IPS DF 19.7 (cell line): Measurements from ENCODE around the gene COMMD9.
"Not testable (repeated sequence)": the region's sequence is repeated elsewhere in the genome, so short reads cannot be mapped to it uniquely, and the experiment has no call there.

ENCODE experiments used
- DNase-seq: peaks from one replicate; pipeline ENCODE4 v3.0.0-alpha.2; 2013; ENCODE audit warnings: low read depth, low spot score

COMMD9 gene

DNA sequence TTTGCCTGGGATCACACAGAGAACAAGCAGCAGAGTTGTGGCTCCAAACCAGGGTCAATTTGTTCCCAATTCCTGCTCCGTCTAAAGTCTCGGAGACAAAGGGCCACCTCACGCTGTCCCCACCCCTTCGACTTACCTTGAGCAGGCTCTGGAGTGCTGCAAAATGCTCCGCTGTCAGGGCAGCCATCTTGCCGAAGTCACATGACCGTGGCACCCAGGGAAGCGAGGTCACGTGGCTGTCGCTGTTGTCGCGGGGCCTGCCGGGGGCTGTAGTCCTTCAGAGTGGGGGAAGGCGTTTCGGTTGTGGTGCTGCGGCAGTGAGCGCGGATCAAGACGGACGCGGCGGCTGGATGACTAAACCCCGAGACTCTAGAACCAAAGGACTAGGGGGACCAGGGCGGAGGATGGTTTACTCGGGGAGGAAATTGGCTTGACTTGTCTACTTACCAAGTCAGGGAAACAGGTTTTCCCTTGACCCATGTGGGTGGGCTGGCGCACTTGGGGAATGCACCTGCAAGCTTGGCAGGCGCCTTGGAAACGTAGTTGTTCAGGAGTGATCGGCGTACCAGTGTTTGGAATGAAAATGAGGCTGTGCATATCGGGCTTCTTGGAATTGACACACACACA, at the start of gene COMMD9:
Gene COMMD9 (minus strand): TSS at position 199 of the 627 bp plus-strand sequence. CDS start 12 bp downstream, at position 187.
- peak; percentile 89 for DNase-seq

DNA sequence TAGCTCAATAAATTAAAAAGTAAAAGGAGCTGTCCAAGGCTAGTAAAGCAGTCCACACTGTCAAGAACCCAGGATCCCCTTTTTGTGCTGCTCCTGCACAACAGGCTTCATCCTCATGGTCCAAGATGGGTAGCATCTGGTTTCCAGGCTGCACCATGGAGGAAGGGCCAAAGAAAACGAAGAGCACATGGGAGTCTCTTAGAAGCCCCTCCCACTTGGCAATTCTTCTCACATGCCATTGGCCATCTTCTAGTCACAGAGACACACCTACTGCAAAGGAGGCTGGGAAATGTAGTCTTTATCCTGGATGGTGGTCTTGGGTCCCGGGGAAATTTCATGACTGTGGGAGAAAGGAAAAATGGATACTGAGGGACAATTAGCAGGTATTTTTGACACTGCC, 44.7 kb upstream of the COMMD9 start:
- peak; percentile 85 for DNase-seq

DNA sequence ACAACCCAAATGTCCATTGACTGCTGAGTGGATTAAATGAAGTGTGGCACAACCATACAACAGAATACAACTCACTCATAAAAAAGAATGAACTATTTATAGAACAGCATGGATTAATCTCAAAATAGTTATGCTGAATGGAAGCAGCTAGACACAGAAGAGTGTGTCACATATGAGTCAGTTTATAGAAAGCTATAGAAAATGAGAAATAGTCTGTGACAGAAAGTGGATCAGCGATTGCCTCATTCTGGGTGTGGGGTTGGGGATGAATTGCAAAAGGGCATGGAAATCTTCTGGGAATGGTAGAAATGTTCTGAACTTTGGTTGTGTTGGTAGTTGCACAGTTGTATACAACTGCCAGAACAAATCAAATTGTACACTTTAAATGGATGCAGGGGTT, 44.2 kb upstream of the COMMD9 start:
- DNase-seq: no peak

DNA sequence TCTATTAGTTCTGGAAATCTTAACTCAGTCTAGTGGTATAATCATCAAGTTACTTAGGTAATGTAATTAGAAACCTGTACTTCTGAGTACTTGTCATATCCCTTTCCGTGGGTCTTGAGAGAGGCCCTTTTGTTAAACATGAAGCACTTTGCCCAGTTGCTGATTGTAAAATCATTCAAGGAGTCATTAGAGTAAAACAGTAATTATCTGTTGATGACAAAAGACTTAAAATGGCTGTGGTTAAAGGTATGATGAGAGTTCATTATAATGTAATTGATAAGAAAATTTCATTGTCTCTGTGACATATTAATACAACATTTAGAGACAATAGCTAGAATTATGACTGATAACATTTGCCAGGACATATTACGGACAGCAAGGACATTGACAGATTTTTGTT, 41.2 kb upstream of the COMMD9 start:
- no peak for DNase-seq

DNA sequence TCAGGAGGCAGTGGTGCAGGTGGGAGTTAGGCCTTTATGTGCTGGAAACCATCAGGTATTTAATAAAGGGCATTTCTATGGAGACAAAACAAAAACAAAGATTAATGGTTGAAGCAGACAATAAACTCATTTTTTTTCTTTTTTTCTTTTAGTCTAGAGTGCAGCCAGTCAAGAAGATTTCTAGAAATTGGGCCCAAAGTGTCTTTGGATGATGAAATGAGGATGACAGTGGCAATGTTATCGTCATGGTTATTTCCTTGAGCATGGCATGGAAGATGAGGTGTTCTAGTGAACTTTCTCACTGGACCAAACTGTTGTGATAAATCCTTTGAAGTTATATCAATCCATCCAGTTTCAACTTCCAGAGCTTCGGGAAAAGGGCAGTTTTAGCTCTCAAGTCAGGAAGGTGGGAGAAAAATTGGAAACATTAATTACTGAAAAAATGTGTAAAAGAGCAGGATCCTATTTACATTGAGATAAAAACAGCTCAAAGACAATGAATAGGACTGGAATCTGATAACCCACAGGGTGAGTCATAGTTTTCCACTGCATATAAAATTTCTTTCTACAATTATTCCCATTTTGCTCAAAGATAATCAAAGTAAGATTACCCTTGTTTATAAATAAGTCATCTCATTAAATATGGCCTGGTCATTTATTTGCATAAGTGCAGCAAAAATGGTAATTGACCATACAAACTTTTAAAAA, 39.9 kb upstream of the COMMD9 start:
- DNase-seq: no peak

DNA sequence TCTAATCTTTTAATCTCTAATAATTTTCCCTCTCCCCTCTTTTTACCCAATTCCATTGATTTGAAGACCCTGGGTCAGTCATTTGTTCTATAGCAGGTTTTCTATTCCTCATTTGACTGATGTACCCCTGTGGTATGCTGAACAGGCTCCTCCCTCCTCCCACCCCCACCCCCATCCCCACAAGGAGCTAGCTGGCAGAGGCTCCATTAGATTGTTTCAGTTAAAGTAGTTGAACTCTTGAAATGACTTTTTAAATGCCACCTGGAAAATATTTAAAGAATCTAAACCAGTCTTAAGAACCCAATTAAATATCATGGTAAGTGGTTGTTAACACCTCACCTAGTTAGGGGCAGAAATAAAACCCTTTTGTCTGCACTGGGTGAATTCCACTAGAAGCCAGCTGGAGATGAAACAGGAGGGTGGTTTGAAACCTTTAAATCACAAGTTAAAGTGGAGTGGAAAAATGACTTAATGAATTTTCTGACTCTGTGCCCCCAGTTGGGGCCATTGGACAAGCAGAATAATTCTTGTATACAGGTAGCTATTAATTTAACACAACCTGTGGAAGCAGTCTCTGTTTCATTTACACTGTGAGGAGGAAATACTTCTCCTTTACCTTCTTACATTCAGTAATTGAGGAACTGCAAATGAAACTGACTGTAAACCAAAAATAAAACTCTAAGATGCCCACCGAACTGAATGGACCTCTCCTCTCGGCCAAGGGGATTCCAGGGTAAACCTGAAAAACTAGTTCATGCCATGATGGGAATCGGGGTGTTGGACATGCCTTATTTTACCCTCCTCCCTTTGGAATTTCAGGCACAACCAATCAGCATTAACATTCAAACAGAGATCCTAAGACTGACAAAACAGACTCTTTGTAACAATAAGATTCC, 37.5 kb upstream of the COMMD9 start:
- peak; percentile 52 for DNase-seq

DNA sequence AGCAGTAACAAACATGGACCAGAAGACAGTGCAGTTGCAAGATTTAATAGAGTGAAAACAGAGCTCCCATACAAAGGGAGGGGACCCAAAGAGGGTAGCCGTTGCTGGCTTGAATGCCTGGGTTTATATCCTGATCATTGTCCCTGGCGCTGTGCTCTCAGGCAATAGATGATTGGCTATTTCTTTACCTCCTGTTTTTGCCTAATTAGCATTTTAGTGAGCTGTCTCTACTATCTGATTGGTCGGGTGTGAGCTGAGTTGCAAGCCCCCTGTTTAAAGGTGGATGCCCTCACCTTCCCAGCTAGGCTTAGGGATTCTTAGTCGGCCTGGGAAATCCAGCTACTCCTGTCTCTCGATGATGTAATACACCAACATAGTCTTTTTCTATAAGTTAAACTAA, 36.2 kb upstream of the COMMD9 start:
- not testable (repeated sequence) for DNase-seq

DNA sequence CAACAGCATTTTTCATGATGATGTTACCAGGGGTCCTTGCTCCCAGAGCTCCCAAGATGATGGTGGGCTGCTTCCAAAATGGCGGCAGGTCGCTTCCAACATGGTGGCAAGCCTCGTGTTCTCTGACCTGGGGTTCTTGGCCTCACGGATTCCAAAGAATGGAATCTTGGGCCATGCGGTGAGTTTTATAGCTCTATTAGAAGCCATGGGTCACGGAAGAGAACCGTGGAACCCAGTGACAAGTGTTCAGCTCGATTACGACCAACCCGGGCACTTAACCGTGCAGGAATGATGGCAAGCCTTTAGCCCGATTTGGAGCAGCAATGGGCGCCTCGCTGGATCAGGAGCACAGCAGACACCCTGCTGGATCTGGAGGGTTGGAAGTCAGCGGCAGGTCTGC, 35.7 kb upstream of the COMMD9 start:
- DNase-seq: not testable (repeated sequence)

DNA sequence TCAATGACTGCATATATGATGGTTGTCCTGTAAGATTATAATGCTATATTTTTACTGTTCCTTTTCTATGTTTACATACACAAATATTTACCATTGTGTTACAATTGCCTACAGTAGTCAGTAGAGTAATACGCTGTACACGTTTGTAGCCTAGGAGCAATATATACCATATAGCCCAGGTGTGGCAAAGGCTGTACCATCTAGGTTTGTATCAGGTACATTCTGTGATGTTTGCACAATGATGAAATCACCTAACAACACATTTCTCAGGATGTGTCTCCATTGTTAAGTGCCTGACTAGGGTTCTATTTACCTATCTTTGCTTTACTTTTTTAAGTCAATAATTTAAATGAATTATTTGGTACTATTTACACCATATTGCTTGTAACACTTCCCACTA, 28.8 kb upstream of the COMMD9 start:
- no peak for DNase-seq

DNA sequence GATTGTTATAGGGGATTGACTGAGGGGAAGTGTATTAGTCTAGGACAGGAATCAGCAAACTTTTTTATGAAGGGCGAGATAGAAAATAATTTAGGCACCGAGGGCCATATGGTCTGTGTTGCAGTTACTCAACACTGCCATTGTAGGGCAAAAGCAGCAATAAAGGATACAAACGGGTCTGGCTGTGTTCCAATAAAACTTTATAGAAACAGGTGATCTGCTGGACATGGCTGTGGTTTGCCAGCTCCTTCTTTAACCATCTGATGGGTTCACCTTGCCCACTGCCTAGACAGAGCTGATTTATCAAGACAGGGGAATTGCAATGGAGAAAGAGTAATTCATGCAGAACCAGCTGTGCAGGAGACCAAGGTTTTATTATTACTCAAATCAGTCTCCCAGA, 26.8 kb upstream of the COMMD9 start:
- no peak for DNase-seq

DNA sequence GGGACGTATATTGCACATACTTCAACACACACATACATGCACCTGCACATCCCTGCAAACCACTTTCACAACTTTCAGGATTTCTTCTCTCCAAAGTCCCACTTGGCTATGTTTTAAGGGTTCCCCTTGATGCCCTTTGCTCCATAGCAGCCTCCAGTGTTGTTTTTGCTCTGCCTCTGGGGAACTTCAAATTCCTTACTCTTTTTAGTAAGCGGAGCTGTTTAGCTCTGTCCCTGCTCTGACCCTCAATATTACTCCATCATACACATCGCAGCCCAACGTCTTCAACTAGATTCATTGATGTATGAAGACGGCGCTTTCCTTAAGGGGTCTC, 25.2 kb upstream of the COMMD9 start:
- no peak for DNase-seq

DNA sequence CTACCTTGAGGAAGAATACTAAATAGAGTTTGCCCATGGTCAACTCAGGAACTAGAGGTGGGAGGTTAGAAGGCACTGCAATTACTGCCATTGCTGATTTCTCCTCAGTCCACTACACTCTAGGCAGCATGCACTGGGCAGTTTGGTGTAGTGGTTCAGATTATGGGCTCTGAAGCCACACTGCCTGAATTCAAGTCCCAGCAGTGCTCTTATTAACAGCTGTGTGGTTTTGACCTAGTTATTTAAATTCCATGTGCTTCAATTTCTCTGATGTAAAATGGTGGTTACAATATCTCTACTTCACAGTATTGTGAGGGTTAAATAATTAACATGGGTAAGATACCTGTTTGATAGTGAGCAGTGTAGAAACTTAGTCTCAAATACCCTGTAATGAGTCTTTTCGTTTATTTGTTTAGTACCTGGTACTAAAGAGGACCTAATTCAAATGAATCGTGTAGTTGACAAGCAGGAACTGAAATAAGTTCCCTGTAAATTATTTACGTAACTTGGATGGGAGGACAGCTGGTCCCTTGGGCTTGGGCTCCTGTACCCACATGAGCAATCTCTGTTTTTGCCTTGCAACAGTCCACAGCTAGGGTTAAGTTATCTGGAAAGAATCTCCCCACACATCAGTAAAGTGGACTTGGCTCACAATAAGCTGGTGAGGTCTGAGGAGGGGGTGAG, 24.7 kb upstream of the COMMD9 start:
- DNase-seq: no peak

DNA sequence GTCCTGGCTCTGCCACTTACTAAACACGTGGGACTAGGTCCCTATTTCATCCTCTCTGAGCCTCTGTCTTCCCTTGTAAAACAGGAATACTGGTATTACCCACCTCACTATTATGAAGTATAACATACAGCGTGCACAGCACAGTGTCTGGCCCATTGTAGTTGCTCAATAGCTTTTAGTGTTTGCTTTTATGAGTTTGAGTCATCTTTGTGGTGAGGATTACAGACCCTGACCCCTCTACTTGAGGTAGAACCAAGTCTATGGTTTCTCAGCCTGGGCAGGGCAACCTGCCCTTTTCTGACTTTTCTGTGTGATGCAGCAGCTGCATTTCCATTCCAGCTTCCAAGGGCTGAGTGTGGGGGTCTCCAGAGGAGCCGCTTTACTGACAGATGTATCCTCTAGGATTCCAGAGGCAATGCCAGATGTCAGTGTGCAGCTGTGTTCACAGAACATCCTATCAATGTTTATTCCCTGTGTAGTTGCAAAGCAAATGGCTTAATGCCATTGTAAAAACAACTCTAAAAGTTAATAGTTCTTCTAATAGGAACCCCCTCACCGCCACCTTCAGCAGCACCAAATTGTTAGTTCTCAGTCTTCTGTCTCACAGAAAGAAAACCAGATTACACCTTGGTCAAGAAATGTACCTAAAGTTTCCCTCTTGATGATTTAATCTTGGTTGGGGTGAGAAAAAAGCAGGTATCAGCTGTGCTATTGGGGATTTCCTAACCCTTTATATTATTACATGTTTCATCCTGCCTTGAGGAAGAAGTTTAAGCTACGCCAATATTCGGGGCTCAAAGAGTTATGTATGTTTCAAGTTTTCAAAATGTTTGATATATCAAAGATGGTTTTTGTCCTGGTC, 23.6 kb upstream of the COMMD9 start:
- no peak for DNase-seq

DNA sequence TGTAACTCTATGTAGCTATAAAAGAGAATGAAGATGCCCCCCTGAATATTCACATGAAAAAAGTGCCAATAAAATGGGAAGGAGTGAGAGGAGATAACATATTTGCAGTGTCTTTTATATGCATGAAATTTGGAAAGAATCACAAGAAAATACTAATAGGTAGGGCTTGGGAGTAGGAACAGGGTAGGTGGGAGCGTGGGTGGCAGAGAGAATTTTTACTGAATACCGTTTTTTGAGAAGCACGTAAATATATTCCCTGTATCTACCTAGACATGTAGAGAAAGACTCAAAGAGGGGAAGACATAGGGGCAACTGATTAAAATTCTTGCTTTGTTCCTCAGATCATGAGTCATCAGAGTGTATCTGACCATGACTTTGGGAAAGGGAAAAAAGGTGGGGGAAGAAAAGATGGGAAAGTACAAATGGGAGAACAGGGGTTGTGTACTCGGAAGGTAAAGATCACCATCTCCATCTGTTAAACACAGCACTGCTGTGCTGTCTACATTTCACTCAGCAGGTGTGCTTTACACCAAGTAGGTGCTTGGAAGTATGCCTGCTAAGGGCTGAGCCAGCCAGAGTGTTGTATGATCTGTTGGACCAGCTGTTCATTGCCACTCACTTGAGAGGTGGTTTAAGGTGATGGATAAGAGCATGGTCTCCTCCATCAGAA, 22.8 kb upstream of the COMMD9 start:
- no peak for DNase-seq

DNA sequence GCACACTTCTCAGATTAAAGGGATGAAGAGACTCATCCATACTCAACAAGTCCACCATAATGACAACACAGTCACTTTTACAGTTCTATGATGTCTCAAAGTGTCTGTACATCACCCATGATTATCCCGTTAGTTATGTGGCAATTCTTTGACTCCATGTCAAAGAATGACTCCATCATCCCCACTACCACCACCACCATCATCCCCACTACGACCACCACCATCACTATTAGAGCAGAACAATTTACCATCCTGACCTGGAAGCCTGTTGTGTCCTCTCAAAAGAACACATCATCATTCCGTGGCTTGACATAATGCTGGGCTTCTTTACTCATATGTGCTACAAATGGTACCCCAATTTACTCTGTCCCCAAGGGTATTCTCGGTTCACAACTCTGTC, 20.6 kb upstream of the COMMD9 start:
- DNase-seq: no peak

DNA sequence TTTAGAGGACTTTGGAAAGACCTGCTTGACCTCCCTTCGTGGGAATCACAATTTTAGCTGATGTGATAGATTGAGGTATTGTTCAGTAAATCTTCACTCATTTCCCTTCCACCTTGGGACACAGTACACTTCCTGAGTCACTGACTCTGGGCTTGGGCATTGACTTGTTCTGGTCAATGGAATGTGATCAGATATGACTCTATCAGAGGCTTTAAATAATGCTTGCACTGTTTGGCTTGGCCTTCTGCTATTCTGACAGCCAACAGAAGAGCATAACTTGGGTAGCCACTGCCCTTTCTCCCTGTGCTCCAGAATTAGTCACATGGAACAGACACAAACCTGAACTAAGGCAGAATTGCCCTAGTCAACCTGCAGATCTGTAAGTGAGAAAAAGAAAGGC, 19.4 kb upstream of the COMMD9 start:
- DNase-seq: no peak

DNA sequence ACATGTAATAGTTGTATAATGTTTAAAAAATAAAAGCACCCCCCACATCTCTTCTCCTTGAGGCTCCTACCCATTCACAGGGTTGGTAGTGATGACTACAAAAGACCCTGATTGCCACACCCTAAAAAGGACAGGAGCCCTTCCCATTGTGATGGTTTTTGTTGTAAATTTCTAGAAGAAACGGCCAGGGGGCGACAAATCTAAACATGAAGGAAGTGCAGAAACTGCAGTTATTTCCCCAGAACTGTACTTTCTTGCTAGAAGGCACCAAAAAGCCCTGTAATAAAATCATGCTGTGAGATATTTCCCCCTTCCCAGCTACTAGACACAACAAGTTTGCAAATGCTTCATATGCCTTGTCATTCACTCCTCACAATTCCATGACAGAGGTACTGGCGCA, 17.7 kb upstream of the COMMD9 start:
- DNase-seq: no peak

DNA sequence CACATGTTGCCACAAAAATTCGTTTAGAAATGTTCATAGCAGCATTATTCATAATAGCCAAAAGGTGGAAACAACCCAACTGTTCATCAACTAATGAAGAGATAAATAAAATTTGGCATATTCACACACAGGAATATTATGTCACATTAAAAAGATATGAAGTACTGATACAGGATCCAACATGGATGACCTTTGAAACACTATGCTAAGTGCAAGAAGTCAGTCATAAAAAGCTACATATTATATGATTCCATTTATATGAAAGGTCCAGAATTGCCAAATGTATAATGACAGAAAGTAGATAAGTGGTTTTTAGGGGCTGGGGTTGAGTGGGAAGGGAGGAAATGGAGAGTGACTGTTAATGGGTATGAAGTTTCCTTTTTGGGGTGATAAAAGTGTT, 15.8 kb upstream of the COMMD9 start:
- DNase-seq: no peak

DNA sequence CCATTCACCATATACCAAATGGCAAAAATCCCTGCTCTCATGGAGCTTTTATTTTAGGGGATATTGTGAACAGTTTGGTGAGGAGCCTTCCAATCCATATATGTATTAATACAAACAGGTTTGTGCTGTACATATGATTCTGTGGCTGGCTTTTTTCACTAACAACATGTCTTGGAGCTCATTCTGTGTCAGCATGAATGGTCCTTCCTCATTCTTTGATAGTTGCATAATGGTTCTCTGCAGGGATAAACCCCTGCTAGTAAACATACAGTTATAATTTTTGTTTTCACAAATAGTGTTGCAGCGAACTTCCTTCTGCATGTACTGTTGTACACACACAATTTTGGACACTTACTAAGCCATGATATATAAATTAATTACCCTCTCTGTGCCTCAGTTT, 15.1 kb upstream of the COMMD9 start:
- DNase-seq: no peak

DNA sequence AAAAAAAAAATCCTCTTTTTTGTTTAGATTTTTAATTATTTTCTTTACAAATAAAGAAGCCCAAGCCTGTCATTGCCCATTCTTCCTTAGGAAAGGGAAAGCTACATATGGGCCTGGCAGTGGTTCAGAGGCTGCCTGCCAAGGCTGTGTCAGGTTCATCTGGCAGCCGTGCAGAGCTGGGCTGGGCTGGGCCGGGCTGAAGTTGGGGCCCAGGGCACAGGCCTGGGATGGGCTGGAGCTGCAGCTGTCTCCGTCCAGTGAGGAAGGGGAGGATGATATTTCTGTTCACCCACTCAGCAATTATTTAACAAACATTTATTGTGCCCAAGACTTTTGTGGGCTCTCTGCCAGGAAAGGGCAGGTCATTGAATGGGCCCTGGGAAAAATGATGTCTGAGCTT, 11.4 kb upstream of the COMMD9 start:
- DNase-seq: no peak
